Heart left ventricle (tissue), 16 donors: ENCODE measurements around the gene MFSD6L. TPM values are rescaled to one million over a fixed set of nuclear protein-coding genes. Genes with fewer than 3 reads are reported as not detected.

ENCODE experiments used
- ATAC-seq, 4 donors: fragments of 200-7000 bp; cut with Tn5 transposase; one replicate each; pipeline ENCODE4 v1.9.1; 2020 to 2022; ENCODE audit warnings: moderate library complexity in 4 of 4, mild to moderate bottlenecking in 3 of 4, moderate number of reproducible peaks in 1 of 4
- DNase-seq, 5 donors: peaks; one replicate each; pipeline ENCODE4 v3.0.0-alpha.2; 2020
- H3K27ac ChIP-seq, 12 donors: fragments of 200-600 bp; sonication (generic) in 4 of 12; one replicate each; pipeline versions ENCODE4 v1.5.0 to v1.8.0; 2016 to 2022; ENCODE audit warnings: mild to moderate bottlenecking in 2 of 12
- H3K27me3 ChIP-seq, 9 donors: fragments of 200-600 bp; sonication (generic) in 2 of 9; one replicate each; pipeline versions ENCODE4 v1.5.1 to v1.8.0; 2016 to 2022; ENCODE audit warnings: mild to moderate bottlenecking in 3 of 9
- H3K36me3 ChIP-seq, 9 donors: fragments of 200-600 bp; sonication (generic) in 2 of 9; one replicate each; pipeline versions ENCODE4 v1.5.0 to v1.8.0; 2018 to 2022; ENCODE audit warnings: mild to moderate bottlenecking in 2 of 9
- H3K4me1 ChIP-seq, 12 donors: fragments of 200-600 bp; sonication (generic) in 4 of 12; one replicate each; pipeline versions ENCODE4 v1.5.0 to v1.8.0; 2016 to 2022; ENCODE audit warnings: mild to moderate bottlenecking in 3 of 12
- H3K4me3 ChIP-seq, 12 donors: fragments of 200-600 bp; sonication (generic) in 4 of 12; one replicate each; pipeline versions ENCODE4 v1.5.0 to v1.8.0; 2017 to 2022; ENCODE audit warnings: mild to moderate bottlenecking in 9 of 12, moderate library complexity in 4 of 12
- H3K9me3 ChIP-seq, 12 donors: fragments of 200-600 bp; sonication (generic) in 4 of 12; one replicate each; pipeline versions ENCODE4 v1.5.0 to v1.8.0; 2016 to 2022; ENCODE audit warnings: mild to moderate bottlenecking in 1 of 12
- POLR2A ChIP-seq, 2 donors: fragments of 450-650 bp; IDR thresholded peaks; one replicate each; pipeline ENCODE4 v1.6.1; 2017; ENCODE audit warnings: antibody characterized with exemption in 2 of 2, mild to moderate bottlenecking in 2 of 2, moderate library complexity in 2 of 2
- WGBS, 4 donors: extraction: QIAGEN DNeasy Blood & Tissue Kit in 2 of 4; methylation state at CpG; one replicate each; pipeline versions ENCODE4 v1.1.5 to v1.1.7; 2013 to 2018; 5-methylcytosine and 5-hydroxymethylcytosine counted together
- intact Hi-C, 10 donors: fragments of 100-400 bp; cut with DNase I; formaldehyde crosslinking; loops; one replicate each; pipeline versions ENCODE4 v1.11.1 to v1.14.2; 2022
- polyA plus RNA-seq, 2 donors: library from polyadenylated mRNA; stranded (reverse); fragments of 200-250 nt; gene quantifications; one replicate each; pipeline ENCODE4 v1.2.3, GENCODE V29; 2013
- total RNA-seq, 9 donors: library from RNA; depleted of rRNA in 2 of 9; stranded (reverse); fragments of >200 nt in 2 of 9; fragmentation: NEBNext Ultra II Directional in 3 of 9; extraction: Animal tissue kit (Norgen Biotek cat#: 25700) in 3 of 9; gene quantifications; one replicate each; pipeline versions ENCODE4 v1.1.0 to v1.2.4, GENCODE V29; 2016 to 2023
- TF ChIP-seq, protein P1 (sequence below), 12 donors: fragments of 200-600 bp; sonication (generic) in 4 of 12; IDR thresholded peaks; one replicate each; pipeline versions ENCODE4 v1.5.0 to v1.8.0; 2018 to 2022; ENCODE audit warnings: antibody characterized with exemption in 12 of 12, mild to moderate bottlenecking in 5 of 12
- donor health status: ischemic (EF 13 %, LVEDD 7.1; RV severe dilation, severe dysfunction).
- donor health status: healthy with polysubstance abuse.
- donor health status: DM: no; HTN: yes; CAD: no.
- donor health status: DM: no; HTN: no; CAD: no.
- donor health status: ischemic (EF 25% LVEDD 6.9; RV normal size, moderate dysfunction).
- donor health status: ischemic (EF 25% LVEDD 5.7; RV mildly dilated, moderate dysfunction).
- donor health status: healthy.
- donor health status: DM: yes; HTN: yes; CAD: no.
- donor health status: ischemic (EF 35%, LVEDD 5.7; RV mildly dilated, moderate dysfunction).
- donor health status: nonischemic (EF 11% LVEDD 7.7; RV severe dilation, severe dysfunction).
- donor health status: DM: yes; HTN: yes; CAD: no.
- donor health status: PGD.
- donor health status: ischemic (EF 29% LVEDD 5.4; RV normal size, mild dysfunction).
- donor health status: nonischemic (EF 23%, LVEDD 6.1; RV moderate dilation, normal function).

MFSD6L gene
- total and polyA plus RNA-seq, 11 donors: 0.08 to 0.43 (median 0.21) TPM; not detected in 8

- H3K9me3 ChIP-seq: no peaks in the 10 kb centered on the region
- intact Hi-C loops: loop anchor here in 1 of 10 donors (5.0 kb wide), 1 partner anchor 43 kb away; no protein-coding TSS in a partner anchor
- TF ChIP-seq POLR2A (IDR thresholded peaks at IDR 0.05): no peak
- TF ChIP-seq, protein P1, sequence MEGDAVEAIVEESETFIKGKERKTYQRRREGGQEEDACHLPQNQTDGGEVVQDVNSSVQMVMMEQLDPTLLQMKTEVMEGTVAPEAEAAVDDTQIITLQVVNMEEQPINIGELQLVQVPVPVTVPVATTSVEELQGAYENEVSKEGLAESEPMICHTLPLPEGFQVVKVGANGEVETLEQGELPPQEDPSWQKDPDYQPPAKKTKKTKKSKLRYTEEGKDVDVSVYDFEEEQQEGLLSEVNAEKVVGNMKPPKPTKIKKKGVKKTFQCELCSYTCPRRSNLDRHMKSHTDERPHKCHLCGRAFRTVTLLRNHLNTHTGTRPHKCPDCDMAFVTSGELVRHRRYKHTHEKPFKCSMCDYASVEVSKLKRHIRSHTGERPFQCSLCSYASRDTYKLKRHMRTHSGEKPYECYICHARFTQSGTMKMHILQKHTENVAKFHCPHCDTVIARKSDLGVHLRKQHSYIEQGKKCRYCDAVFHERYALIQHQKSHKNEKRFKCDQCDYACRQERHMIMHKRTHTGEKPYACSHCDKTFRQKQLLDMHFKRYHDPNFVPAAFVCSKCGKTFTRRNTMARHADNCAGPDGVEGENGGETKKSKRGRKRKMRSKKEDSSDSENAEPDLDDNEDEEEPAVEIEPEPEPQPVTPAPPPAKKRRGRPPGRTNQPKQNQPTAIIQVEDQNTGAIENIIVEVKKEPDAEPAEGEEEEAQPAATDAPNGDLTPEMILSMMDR (IDR thresholded peaks at IDR 0.05): no peak
Measured at GRCh38 chr17:8844229-8845218, 45.4 kb upstream of the MFSD6L start.

GRCh38 chr17:8843344-8843743 is 44.2 kb upstream of the MFSD6L start:
- Histone ChIP-seq H3K27ac (no peak overlapping the region), H3K27me3 (no peaks in the 10 kb centered on the region), H3K4me1 (peaks cover 0 to 33% (median 9%) of the 10 kb centered on the region in 12 donors), H3K9me3 (no peaks in the 10 kb centered on the region), H3K36me3 (peaks cover 0 to 2% (median 0%) of the 10 kb centered on the region in 9 donors), H3K4me3 (no peak overlapping the region)
- WGBS, 4 donors: 39 to 61% (median 52%) methylated on average over 2 of the region's 2 CpGs
- no peak for ATAC-seq
- intact Hi-C loops: no loop called here
- no peak for DNase-seq
- TF ChIP-seq POLR2A (IDR thresholded peaks at IDR 0.05): no peak
- TF ChIP-seq, protein P1 (IDR thresholded peaks at IDR 0.05): no peak

More at GRCh38 chr17:8844229-8845218, 45.4 kb upstream of the MFSD6L start:
- no peak for ATAC-seq
- no peaks in the 10 kb centered on the region for H3K27me3 ChIP-seq
- 78 to 94% (median 93%) methylated on average over 9 of the region's 9 CpGs for WGBS, 4 donors
- H3K4me3 ChIP-seq: no peak overlapping the region
- no peak for DNase-seq
- H3K4me1 ChIP-seq: peaks cover 0 to 36% (median 8%) of the 10 kb centered on the region in 12 donors
- H3K36me3 ChIP-seq: peaks cover 0 to 9% (median 0%) of the 10 kb centered on the region in 9 donors
- no peak overlapping the region for H3K27ac ChIP-seq

- no peaks in the 10 kb centered on the region for H3K9me3 ChIP-seq
- 76 to 84% (median 81%) methylated on average over 4 of the region's 4 CpGs for WGBS, 4 donors
- TF ChIP-seq POLR2A (IDR thresholded peaks at IDR 0.05): no peak
- H3K27me3 ChIP-seq: no peaks in the 10 kb centered on the region
- H3K4me1 ChIP-seq: peaks cover 0 to 22% (median 3%) of the 10 kb centered on the region in 12 donors
- H3K4me3 ChIP-seq: no peak overlapping the region
- intact Hi-C loops: no loop called here
- no peak for DNase-seq
- no peak for ATAC-seq
- H3K27ac ChIP-seq: no peak overlapping the region
- H3K36me3 ChIP-seq: no peaks in the 10 kb centered on the region
Measured at GRCh38 chr17:8841844-8842243, 42.7 kb upstream of the MFSD6L start.

DNA sequence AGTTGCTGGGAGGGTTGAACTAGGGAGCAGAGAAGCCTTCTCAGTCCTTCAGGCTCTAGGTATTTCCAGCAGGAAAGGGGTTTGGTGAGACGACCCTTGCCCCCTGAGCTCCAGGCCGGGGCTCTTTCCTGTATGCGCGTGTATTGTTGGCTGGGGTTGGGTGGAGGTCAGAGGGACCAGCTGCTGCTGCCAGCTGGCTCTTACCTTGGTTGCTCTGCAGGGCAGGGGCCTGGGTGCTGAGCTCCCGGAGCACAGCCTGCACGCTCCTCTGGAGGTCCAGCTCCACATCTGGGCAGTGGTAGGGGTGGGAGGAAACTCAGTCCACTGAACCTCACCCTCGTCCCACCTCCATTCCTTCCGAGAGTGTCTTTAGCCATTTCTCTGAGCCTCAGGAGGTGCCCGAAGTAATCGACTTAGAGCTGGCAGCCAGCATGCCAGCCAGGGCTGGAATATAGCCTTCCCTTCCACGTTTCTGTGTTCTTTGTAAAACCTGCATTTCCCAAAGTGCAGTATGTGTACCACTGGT is 40.3 kb upstream of the MFSD6L start:
- Histone ChIP-seq H3K36me3 (no peaks in the 10 kb centered on the region), H3K27me3 (no peaks in the 10 kb centered on the region), H3K27ac (no peak overlapping the region), H3K4me1 (peaks cover 0 to 17% (median 0%) of the 10 kb centered on the region in 12 donors), H3K9me3 (no peaks in the 10 kb centered on the region), H3K4me3 (no peak overlapping the region)
- no peak for DNase-seq
- no peak for TF ChIP-seq POLR2A (IDR thresholded peaks at IDR 0.05)
- TF ChIP-seq, protein P1 (IDR thresholded peaks at IDR 0.05): no peak
- peak in 2 of 4 donors; percentile 15 to 42 for ATAC-seq
- 64 to 78% (median 66%) methylated on average over 8 to 11 of the region's 11 CpGs for WGBS, 4 donors
- intact Hi-C loops: loop anchor here in 2 of 10 donors (5.0 to 10.0 kb wide), 2 partner anchors 53 to 55 kb away; no protein-coding TSS in a partner anchor
